ENCODE data around the gene IGF2BP3.
A peak's percentile ranks its signal among the peaks of the same experiment; 100 is the strongest.

IGF2BP3 gene

GRCh38 chr7:23306936-23307521, 163.3 kb downstream of the IGF2BP3 start:
- Histone ChIP-seq H3K36me3 (ENCODE audit: insufficient read depth, low read length) (peaks cover 41% of the 10 kb centered on the region), H3K4me3 (ENCODE audit: low read depth in 1 of 2, low read length in 2 of 2) (no peak overlapping the region), H3K9ac (ENCODE audit: low read length) (no peak overlapping the region), H3K9me3 (ENCODE audit: low read length) (no peaks in the 10 kb centered on the region), H3K4me1 (ENCODE audit: insufficient read depth, low read length) (peaks cover 13% of the 10 kb centered on the region), H3K27me3 (ENCODE audit: control insufficient read depth in 1 of 2, insufficient read depth in 2 of 2, low read length in 2 of 2) (no peaks in the 10 kb centered on the region), H3K27ac (ENCODE audit: low read depth, low read length) (no peak overlapping the region)

- Histone ChIP-seq H3K4me3 (ENCODE audit: low read depth in 1 of 2, low read length in 2 of 2) (peak overlapping the region; percentile 93), H3K4me1 (ENCODE audit: insufficient read depth, low read length) (peaks cover 29% of the 10 kb centered on the region), H3K36me3 (ENCODE audit: insufficient read depth, low read length) (peaks cover 13% of the 10 kb centered on the region), H3K27me3 (ENCODE audit: control insufficient read depth in 1 of 2, insufficient read depth in 2 of 2, low read length in 2 of 2) (no peaks in the 10 kb centered on the region), H3K9ac (ENCODE audit: low read length) (peak overlapping the region; percentile 89), H3K27ac (ENCODE audit: low read depth, low read length) (peak overlapping the region; percentile 88), H3K9me3 (ENCODE audit: low read length) (no peaks in the 10 kb centered on the region)
Observed at GRCh38 chr7:23299770-23300300, 170.5 kb downstream of the IGF2BP3 start.

- Histone ChIP-seq H3K27ac (ENCODE audit: low read depth, low read length) (peak within 1 kb of the TSS; percentile 88), H3K4me3 (ENCODE audit: low read depth in 1 of 2, low read length in 2 of 2) (peak within 1 kb of the TSS; percentile 93), H3K4me1 (ENCODE audit: insufficient read depth, low read length) (peaks cover 29% of the 10 kb centered on the region), H3K36me3 (ENCODE audit: insufficient read depth, low read length) (peaks cover 13% of the 10 kb centered on the region), H3K27me3 (ENCODE audit: control insufficient read depth in 1 of 2, insufficient read depth in 2 of 2, low read length in 2 of 2) (no peaks in the 10 kb centered on the region), H3K9me3 (ENCODE audit: low read length) (no peaks in the 10 kb centered on the region), H3K9ac (ENCODE audit: low read length) (peak within 1 kb of the TSS; percentile 89)
Observed at GRCh38 chr7:23298885-23299769, 171.2 kb downstream of the IGF2BP3 start, which contains the start of gene MALSU1. Gene MALSU1 (plus strand): TSS chr7:23299339. CDS start chr7:23299353, 14 bp downstream.

- Histone ChIP-seq H3K9me3 (ENCODE audit: low read length) (no peaks in the 10 kb centered on the region), H3K4me3 (ENCODE audit: low read depth in 1 of 2, low read length in 2 of 2) (peak overlapping the region; percentile 93), H3K27ac (ENCODE audit: low read depth, low read length) (peak overlapping the region; percentile 88), H3K4me1 (ENCODE audit: insufficient read depth, low read length) (peaks cover 29% of the 10 kb centered on the region), H3K36me3 (ENCODE audit: insufficient read depth, low read length) (peaks cover 13% of the 10 kb centered on the region), H3K9ac (ENCODE audit: low read length) (no peak overlapping the region), H3K27me3 (ENCODE audit: control insufficient read depth in 1 of 2, insufficient read depth in 2 of 2, low read length in 2 of 2) (no peaks in the 10 kb centered on the region)
Observed at GRCh38 chr7:23298141-23298881, 172.0 kb downstream of the IGF2BP3 start.

GRCh38 chr7:23295401-23295697, 174.9 kb downstream of the IGF2BP3 start:
- H3K9ac ChIP-seq (ENCODE audit: low read length), result no peak overlapping the region

GRCh38 chr7:23294549-23295400, 175.5 kb downstream of the IGF2BP3 start:
- Histone ChIP-seq H3K9ac (ENCODE audit: low read length) (no peak overlapping the region), H3K4me1 (ENCODE audit: insufficient read depth, low read length) (peaks cover 2% of the 10 kb centered on the region), H3K36me3 (ENCODE audit: insufficient read depth, low read length) (no peaks in the 10 kb centered on the region), H3K27ac (ENCODE audit: low read depth, low read length) (no peak overlapping the region), H3K9me3 (ENCODE audit: low read length) (no peaks in the 10 kb centered on the region), H3K4me3 (ENCODE audit: low read depth in 1 of 2, low read length in 2 of 2) (no peak overlapping the region), H3K27me3 (ENCODE audit: control insufficient read depth in 1 of 2, insufficient read depth in 2 of 2, low read length in 2 of 2) (no peaks in the 10 kb centered on the region)

More at GRCh38 chr7:23295401-23295697, 174.9 kb downstream of the IGF2BP3 start:
- Histone ChIP-seq H3K4me3 (ENCODE audit: low read depth in 1 of 2, low read length in 2 of 2) (no peak overlapping the region), H3K9me3 (ENCODE audit: low read length) (no peaks in the 10 kb centered on the region), H3K27ac (ENCODE audit: low read depth, low read length) (no peak overlapping the region), H3K36me3 (ENCODE audit: insufficient read depth, low read length) (peaks cover under 1% of the 10 kb centered on the region), H3K4me1 (ENCODE audit: insufficient read depth, low read length) (peaks cover 8% of the 10 kb centered on the region), H3K27me3 (ENCODE audit: control insufficient read depth in 1 of 2, insufficient read depth in 2 of 2, low read length in 2 of 2) (no peaks in the 10 kb centered on the region)

- no peaks in the 10 kb centered on the region for H3K27me3 ChIP-seq (ENCODE audit: control insufficient read depth in 1 of 2, insufficient read depth in 2 of 2, low read length in 2 of 2)
- no peaks in the 10 kb centered on the region for H3K9me3 ChIP-seq (ENCODE audit: low read length)
- H3K4me1 ChIP-seq (ENCODE audit: insufficient read depth, low read length), result no peaks in the 10 kb centered on the region
- no peak overlapping the region for H3K9ac ChIP-seq (ENCODE audit: low read length)
- H3K27ac ChIP-seq (ENCODE audit: low read depth, low read length), result no peak overlapping the region
- no peak overlapping the region for H3K4me3 ChIP-seq (ENCODE audit: low read depth in 1 of 2, low read length in 2 of 2)
- H3K36me3 ChIP-seq (ENCODE audit: insufficient read depth, low read length), result no peaks in the 10 kb centered on the region
Observed at GRCh38 chr7:23293500-23294073, 176.7 kb downstream of the IGF2BP3 start.

GRCh38 chr7:23292623-23293022, 177.7 kb downstream of the IGF2BP3 start:
- Histone ChIP-seq H3K4me3 (ENCODE audit: low read depth in 1 of 2, low read length in 2 of 2) (no peak overlapping the region), H3K27me3 (ENCODE audit: control insufficient read depth in 1 of 2, insufficient read depth in 2 of 2, low read length in 2 of 2) (no peaks in the 10 kb centered on the region), H3K4me1 (ENCODE audit: insufficient read depth, low read length) (no peaks in the 10 kb centered on the region), H3K9me3 (ENCODE audit: low read length) (no peaks in the 10 kb centered on the region), H3K9ac (ENCODE audit: low read length) (no peak overlapping the region), H3K27ac (ENCODE audit: low read depth, low read length) (no peak overlapping the region), H3K36me3 (ENCODE audit: insufficient read depth, low read length) (no peaks in the 10 kb centered on the region)

- H3K36me3 ChIP-seq (ENCODE audit: insufficient read depth, low read length), result no peaks in the 10 kb centered on the region
- H3K9ac ChIP-seq (ENCODE audit: low read length), result no peak overlapping the region
- no peaks in the 10 kb centered on the region for H3K9me3 ChIP-seq (ENCODE audit: low read length)
- H3K4me3 ChIP-seq (ENCODE audit: low read depth in 1 of 2, low read length in 2 of 2), result no peak overlapping the region
- H3K27me3 ChIP-seq (ENCODE audit: control insufficient read depth in 1 of 2, insufficient read depth in 2 of 2, low read length in 2 of 2), result no peaks in the 10 kb centered on the region
- no peak overlapping the region for H3K27ac ChIP-seq (ENCODE audit: low read depth, low read length)
- H3K4me1 ChIP-seq (ENCODE audit: insufficient read depth, low read length), result no peaks in the 10 kb centered on the region
Observed at GRCh38 chr7:23291957-23292560, 178.2 kb downstream of the IGF2BP3 start.

GRCh38 chr7:23290993-23291392, 179.3 kb downstream of the IGF2BP3 start:
- Histone ChIP-seq H3K4me3 (ENCODE audit: low read depth in 1 of 2, low read length in 2 of 2) (no peak overlapping the region), H3K36me3 (ENCODE audit: insufficient read depth, low read length) (no peaks in the 10 kb centered on the region), H3K9me3 (ENCODE audit: low read length) (no peaks in the 10 kb centered on the region), H3K9ac (ENCODE audit: low read length) (no peak overlapping the region), H3K27me3 (ENCODE audit: control insufficient read depth in 1 of 2, insufficient read depth in 2 of 2, low read length in 2 of 2) (no peaks in the 10 kb centered on the region), H3K27ac (ENCODE audit: low read depth, low read length) (no peak overlapping the region), H3K4me1 (ENCODE audit: insufficient read depth, low read length) (no peaks in the 10 kb centered on the region)
